NT2/D1 (cell line): ENCODE data around the gene SAG.

Source experiments
- DNase-seq: peaks from one replicate; pipeline ENCODE4 v3.0.0-alpha.2; 2011; ENCODE audit warnings: low read depth, low spot score
- H3K27me3 ChIP-seq: 2 replicates; pipeline ENCODE4 v1.6.0; 2011; ENCODE audit warnings: mild to moderate bottlenecking; ENCODE audit not compliant: insufficient read length, insufficient read depth
- H3K36me3 ChIP-seq: 2 replicates; pipeline ENCODE4 v1.6.1; 2011; ENCODE audit warnings: mild to moderate bottlenecking, low read length, mixed read lengths; ENCODE audit not compliant: insufficient read depth, insufficient read length
- H3K4me1 ChIP-seq: 2 replicates; pipeline ENCODE4 v1.5.1; 2011; ENCODE audit not compliant: insufficient read depth, insufficient read length
- H3K4me3 ChIP-seq: 2 replicates; pipeline ENCODE4 v1.5.1; 2011; ENCODE audit warnings: low read depth; ENCODE audit not compliant: insufficient read length
- H3K9ac ChIP-seq: 2 replicates; pipeline ENCODE4 v1.6.0; 2011; ENCODE audit warnings: low read depth; ENCODE audit not compliant: insufficient read length
- H3K9me3 ChIP-seq: 2 replicates; pipeline ENCODE4 v1.5.1; 2011; ENCODE audit warnings: mild to moderate bottlenecking, low read length; ENCODE audit not compliant: insufficient read depth
- SUZ12 ChIP-seq: IDR thresholded peaks from 2 replicates; pipeline ENCODE4 v1.6.1; 2011; ENCODE audit not compliant: insufficient read length, insufficient read depth; ENCODE audit errors: extremely low read depth
- YY1 ChIP-seq: IDR thresholded peaks from 2 replicates; pipeline ENCODE4 v1.6.1; 2011; ENCODE audit not compliant: insufficient read length, insufficient read depth
- ZNF274 ChIP-seq: IDR thresholded peaks from 2 replicates; pipeline ENCODE4 v1.6.1; 2011; ENCODE audit warnings: mild to moderate bottlenecking, low read depth, low read length

The SAG gene

DNA sequence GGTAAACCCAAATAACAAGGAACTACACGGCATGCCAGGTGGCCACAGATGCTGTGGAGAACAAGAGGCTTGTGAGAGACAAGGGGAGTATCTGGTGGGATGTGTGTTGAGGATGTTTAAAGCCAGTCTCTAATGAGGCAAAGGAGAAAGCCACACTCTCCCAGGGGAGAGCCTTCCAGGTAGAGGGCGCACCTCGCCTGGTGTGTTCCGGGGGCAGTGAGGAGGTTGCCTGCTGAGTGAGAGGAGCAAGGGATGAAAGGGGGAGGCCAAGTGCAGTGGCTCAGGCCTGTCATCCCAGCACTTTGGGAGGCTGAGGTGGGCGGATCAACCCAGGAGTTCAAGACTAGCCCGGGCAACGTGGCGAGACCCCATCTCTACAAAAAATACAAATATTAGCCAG, 16.2 kb downstream of the SAG start:
- H3K4me1 ChIP-seq: peaks cover 6% of the 10 kb centered on the region
- TF ChIP-seq SUZ12 (no peak), ZNF274 (no peak), YY1 (no peak)
- no peak overlapping the region for H3K4me3 ChIP-seq
- H3K27me3 ChIP-seq: peaks cover 100% of the 10 kb centered on the region
- H3K36me3 ChIP-seq: no peaks in the 10 kb centered on the region
- no peaks in the 10 kb centered on the region for H3K9me3 ChIP-seq
- no peak overlapping the region for H3K9ac ChIP-seq
- no peak for DNase-seq

DNA sequence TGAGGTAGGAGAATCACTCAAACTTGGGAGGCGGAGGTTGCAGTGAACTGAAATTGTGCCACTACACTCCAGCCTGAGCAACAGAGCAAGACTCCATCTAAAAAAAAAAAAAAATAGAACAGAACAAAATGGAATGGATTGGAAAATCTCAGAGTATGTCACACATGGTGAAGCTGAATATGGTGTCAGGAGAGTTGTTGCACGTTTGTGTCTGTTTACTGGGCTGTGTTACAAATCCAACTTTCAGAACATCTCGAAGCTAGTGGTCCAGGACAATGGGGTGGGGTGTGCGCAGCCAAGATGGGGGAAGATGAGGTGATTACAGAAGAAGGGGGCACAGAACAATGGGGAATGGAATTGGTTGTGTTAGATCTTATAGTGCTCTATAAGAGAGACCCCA, 17.6 kb downstream of the SAG start:
- Histone ChIP-seq H3K4me3 (no peak overlapping the region), H3K9me3 (no peaks in the 10 kb centered on the region), H3K4me1 (peaks cover 10% of the 10 kb centered on the region), H3K9ac (no peak overlapping the region), H3K27me3 (peaks cover 100% of the 10 kb centered on the region), H3K36me3 (no peaks in the 10 kb centered on the region)
- TF ChIP-seq YY1 (no peak), ZNF274 (no peak), SUZ12 (no peak)
- DNase-seq: no peak

DNA sequence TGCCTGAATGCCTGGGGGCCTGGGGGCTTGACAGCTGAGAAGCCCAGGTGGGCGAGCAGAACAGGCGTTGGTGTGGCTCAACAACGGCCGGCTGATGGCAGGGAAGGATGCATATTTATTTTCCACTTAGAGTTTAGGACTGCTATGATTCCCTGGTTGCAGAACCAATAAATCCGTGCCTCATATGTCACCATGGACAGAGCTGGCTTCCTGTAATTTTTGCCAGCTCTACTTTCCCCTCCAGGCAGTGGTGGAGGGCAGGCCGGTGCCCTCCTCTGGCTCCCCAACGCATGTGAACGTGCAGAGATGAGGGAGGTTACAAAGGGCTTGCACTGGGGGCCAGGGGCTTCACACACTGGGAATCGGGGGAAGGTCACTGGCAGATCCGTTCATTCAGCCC, 18.2 kb downstream of the SAG start:
- H3K4me1 ChIP-seq: peaks cover 10% of the 10 kb centered on the region

DNA sequence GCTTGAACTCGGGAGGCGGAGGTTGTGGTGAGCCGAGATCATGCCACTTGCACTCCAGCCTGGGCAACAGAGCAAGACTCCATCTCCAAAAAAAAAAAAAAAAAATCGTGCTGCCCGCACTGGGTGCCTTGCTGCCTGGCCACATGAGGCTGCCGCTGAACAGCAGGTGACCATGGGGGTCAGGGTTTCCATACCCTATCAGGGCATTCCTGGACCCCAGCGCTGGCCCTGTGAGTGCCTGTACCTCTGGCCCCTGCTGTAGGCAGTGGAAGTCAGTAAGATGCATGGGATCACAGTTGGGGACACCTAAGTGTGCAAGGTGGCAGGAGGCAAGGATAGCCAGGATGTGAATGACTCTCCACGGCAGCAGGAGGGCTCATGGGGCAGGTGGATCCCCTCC, 18.9 kb downstream of the SAG start:
- Histone ChIP-seq H3K9me3 (no peaks in the 10 kb centered on the region), H3K4me1 (peaks cover 10% of the 10 kb centered on the region), H3K36me3 (no peaks in the 10 kb centered on the region), H3K4me3 (no peak overlapping the region), H3K9ac (no peak overlapping the region), H3K27me3 (peaks cover 100% of the 10 kb centered on the region)
- DNase-seq: no peak
- TF ChIP-seq YY1: no peak
- no peak for TF ChIP-seq SUZ12
- no peak for TF ChIP-seq ZNF274

More for the DNA sequence above, 18.2 kb downstream of the SAG start:
- no peaks in the 10 kb centered on the region for H3K36me3 ChIP-seq
- H3K27me3 ChIP-seq: peaks cover 100% of the 10 kb centered on the region
- no peak for TF ChIP-seq YY1
- TF ChIP-seq ZNF274: no peak
- TF ChIP-seq SUZ12: no peak
- no peaks in the 10 kb centered on the region for H3K9me3 ChIP-seq
- DNase-seq: no peak
- no peak overlapping the region for H3K9ac ChIP-seq
- no peak overlapping the region for H3K4me3 ChIP-seq

DNA sequence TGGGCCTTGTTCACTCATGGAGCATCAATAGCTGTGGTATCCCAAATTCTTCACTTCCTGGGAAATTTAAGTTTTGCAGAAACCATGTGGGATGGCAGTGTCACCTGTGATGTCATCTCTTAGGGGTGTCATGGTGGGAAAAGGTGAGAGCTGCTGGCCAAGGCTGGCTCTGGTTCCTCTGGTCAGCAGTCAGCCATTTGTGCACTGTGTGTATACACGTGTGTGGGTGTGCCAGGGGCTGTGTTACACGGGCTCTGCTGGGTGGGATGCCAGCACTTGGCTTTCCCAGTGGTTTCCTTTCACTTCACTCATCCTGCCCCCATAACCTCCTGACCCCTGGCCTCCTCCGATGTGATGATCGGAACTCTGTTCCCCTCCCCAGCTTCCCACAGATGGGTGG, 21.3 kb downstream of the SAG start:
- H3K36me3 ChIP-seq: no peaks in the 10 kb centered on the region
- TF ChIP-seq YY1 (no peak), SUZ12 (no peak), ZNF274 (no peak)

DNA sequence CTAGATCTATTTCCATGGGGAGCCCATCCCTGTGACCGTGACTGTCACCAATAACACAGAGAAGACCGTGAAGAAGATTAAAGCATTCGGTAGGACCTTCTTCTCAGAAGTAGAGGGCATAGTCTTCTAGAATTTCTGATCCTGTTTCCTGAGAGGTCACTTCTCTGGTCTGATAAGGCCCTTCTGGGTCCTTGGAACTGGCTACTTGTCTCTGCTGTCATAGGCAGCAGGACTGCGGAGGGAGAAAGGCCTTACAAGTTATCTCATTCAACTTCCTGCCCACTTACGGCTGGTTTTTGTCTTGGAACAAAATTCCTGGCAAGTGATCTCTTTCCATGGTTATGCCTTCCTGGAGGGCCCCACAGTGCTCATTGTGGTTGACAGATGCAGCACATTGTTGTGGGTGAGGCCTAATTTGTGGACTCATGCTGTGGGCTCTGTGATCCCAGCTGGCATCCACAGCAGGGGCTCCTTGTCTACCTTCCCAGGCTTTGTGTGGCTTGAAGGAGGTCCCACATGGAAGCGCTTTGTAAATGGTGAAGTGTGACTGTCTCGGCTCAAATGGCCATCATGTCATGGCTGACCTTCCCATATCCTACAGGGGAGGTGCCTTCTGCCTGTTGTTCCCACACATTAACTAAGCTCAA, 22.0 kb downstream of the SAG start:
- H3K9me3 ChIP-seq: no peaks in the 10 kb centered on the region
- no peak overlapping the region for H3K4me3 ChIP-seq
- no peaks in the 10 kb centered on the region for H3K36me3 ChIP-seq
- no peak for TF ChIP-seq ZNF274
- peak; percentile 52 for TF ChIP-seq YY1
- DNase-seq: peak; percentile 90
- no peak overlapping the region for H3K9ac ChIP-seq
- H3K4me1 ChIP-seq: peaks cover 10% of the 10 kb centered on the region
- peaks cover 99% of the 10 kb centered on the region for H3K27me3 ChIP-seq

More for the DNA sequence above, 21.3 kb downstream of the SAG start:
- Histone ChIP-seq H3K4me3 (no peak overlapping the region), H3K9me3 (no peaks in the 10 kb centered on the region), H3K27me3 (peaks cover 99% of the 10 kb centered on the region), H3K9ac (no peak overlapping the region), H3K4me1 (peaks cover 10% of the 10 kb centered on the region)
- DNase-seq: no peak

DNA sequence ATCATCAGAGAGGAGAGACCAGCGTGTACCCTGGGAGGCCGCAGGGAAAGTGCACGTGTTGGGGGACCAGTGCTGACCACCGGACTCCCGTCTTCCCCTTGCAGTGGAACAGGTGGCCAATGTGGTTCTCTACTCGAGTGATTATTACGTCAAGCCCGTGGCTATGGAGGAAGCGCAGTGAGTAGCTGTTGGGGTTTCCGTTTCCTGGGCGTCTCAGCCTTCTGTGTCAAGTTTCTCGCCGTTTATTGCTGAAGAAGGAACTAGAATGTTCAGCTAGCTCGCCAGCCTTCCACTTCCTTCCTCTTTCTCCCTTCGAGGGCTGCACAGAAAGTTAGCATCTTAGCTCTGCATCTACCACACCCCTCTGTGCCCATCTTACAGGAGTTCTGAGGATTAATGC, 23.9 kb downstream of the SAG start:
- no peak for DNase-seq
- Histone ChIP-seq H3K27me3 (peaks cover 98% of the 10 kb centered on the region), H3K9me3 (no peaks in the 10 kb centered on the region), H3K9ac (no peak overlapping the region), H3K4me3 (no peak overlapping the region), H3K4me1 (peaks cover 10% of the 10 kb centered on the region), H3K36me3 (no peaks in the 10 kb centered on the region)
- TF ChIP-seq YY1 (no peak), ZNF274 (no peak), SUZ12 (no peak)

DNA sequence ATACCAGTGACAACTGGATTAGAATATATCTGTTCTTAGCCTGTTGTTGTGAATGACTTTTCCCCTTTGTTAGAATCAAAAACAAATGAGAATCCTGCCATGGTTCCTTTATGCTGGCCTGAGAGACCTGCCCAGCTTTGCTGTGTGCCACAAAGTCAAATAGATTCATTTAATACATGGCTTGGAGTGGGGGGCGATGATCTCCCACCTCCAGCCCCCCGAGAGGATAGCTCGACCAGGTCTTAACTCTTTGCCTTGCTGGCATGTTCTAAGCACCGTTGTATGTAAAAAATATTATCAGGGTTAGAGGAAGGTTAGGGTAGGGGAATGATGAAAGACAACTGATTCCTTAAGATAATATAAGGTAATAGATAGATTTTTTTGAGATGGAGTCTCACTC, 24.5 kb downstream of the SAG start:
- no peaks in the 10 kb centered on the region for H3K36me3 ChIP-seq
- DNase-seq: no peak
- peaks cover 98% of the 10 kb centered on the region for H3K27me3 ChIP-seq
- TF ChIP-seq SUZ12 (no peak), YY1 (no peak), ZNF274 (no peak)
- no peaks in the 10 kb centered on the region for H3K9me3 ChIP-seq
- no peak overlapping the region for H3K9ac ChIP-seq
- H3K4me1 ChIP-seq: peaks cover 10% of the 10 kb centered on the region
- no peak overlapping the region for H3K4me3 ChIP-seq
